ENCODE results near the gene UNC119B.
A peak's percentile ranks its signal among the peaks of the same experiment; 100 is the strongest.

Gene UNC119B

GRCh38 chr12:120680165-120680738 is 30.0 kb upstream of the UNC119B start:
- DNase-seq (ENCODE audit: insufficient read length, low spot score) (no peak), FAIRE-seq (no peak)
- TF ChIP-seq POLR2A (IDR thresholded peaks at IDR 0.05; ENCODE audit: low read depth, low read length) = no peak

- DNase-seq (ENCODE audit: insufficient read length, low spot score) (no peak), FAIRE-seq (no peak)
- TF ChIP-seq POLR2A (IDR thresholded peaks at IDR 0.05; ENCODE audit: low read depth, low read length) = no peak
Observed at GRCh38 chr12:120684523-120684932, 25.7 kb upstream of the UNC119B start.

GRCh38 chr12:120685522-120685921 is 24.7 kb upstream of the UNC119B start:
- no peak for TF ChIP-seq POLR2A (IDR thresholded peaks at IDR 0.05; ENCODE audit: low read depth, low read length)
- DNase-seq (ENCODE audit: insufficient read length, low spot score) (no peak), FAIRE-seq (no peak)

- FAIRE-seq (peak; percentile 75), DNase-seq (ENCODE audit: insufficient read length, low spot score) (peak; percentile 93)
- TF ChIP-seq POLR2A (IDR thresholded peaks at IDR 0.05; ENCODE audit: low read depth, low read length) = peak; percentile 94
Observed at GRCh38 chr12:120686151-120686689, 24.0 kb upstream of the UNC119B start.

- DNase-seq (ENCODE audit: insufficient read length, low spot score) = peak; percentile 95
- TF ChIP-seq POLR2A (IDR thresholded peaks at IDR 0.05; ENCODE audit: low read depth, low read length) = peak; percentile 88
- FAIRE-seq = no peak
Observed at GRCh38 chr12:120686690-120687577, 23.3 kb upstream of the UNC119B start, which contains the start of gene MLEC. Gene MLEC, plus strand, starts transcription at chr12:120687149. Its CDS starts 148 bp downstream, at chr12:120687297.

- DNase-seq (ENCODE audit: insufficient read length, low spot score) = no peak
- FAIRE-seq = no peak
- TF ChIP-seq POLR2A (IDR thresholded peaks at IDR 0.05; ENCODE audit: low read depth, low read length) = no peak
Observed at GRCh38 chr12:120687578-120688289, 22.5 kb upstream of the UNC119B start.

- no peak for DNase-seq (ENCODE audit: insufficient read length, low spot score)
- FAIRE-seq = no peak
- no peak for TF ChIP-seq POLR2A (IDR thresholded peaks at IDR 0.05; ENCODE audit: low read depth, low read length)
Observed at GRCh38 chr12:120688527-120689071, 21.7 kb upstream of the UNC119B start.

- FAIRE-seq (no peak), DNase-seq (ENCODE audit: insufficient read length, low spot score) (no peak)
- no peak for TF ChIP-seq POLR2A (IDR thresholded peaks at IDR 0.05; ENCODE audit: low read depth, low read length)
Observed at GRCh38 chr12:120689397-120690082, 20.7 kb upstream of the UNC119B start.

GRCh38 chr12:120690083-120690450 is 20.2 kb upstream of the UNC119B start:
- no peak for DNase-seq (ENCODE audit: insufficient read length, low spot score)
- FAIRE-seq = no peak
- TF ChIP-seq POLR2A (IDR thresholded peaks at IDR 0.05; ENCODE audit: low read depth, low read length) = no peak

GRCh38 chr12:120690978-120691377 is 19.3 kb upstream of the UNC119B start:
- DNase-seq (ENCODE audit: insufficient read length, low spot score) (no peak), FAIRE-seq (no peak)
- TF ChIP-seq POLR2A (IDR thresholded peaks at IDR 0.05; ENCODE audit: low read depth, low read length) = no peak

- FAIRE-seq = no peak
- TF ChIP-seq POLR2A (IDR thresholded peaks at IDR 0.05; ENCODE audit: low read depth, low read length) = no peak
- no peak for DNase-seq (ENCODE audit: insufficient read length, low spot score)
Observed at GRCh38 chr12:120692524-120693033, 17.7 kb upstream of the UNC119B start.

GRCh38 chr12:120693848-120694247 is 16.4 kb upstream of the UNC119B start:
- TF ChIP-seq POLR2A (IDR thresholded peaks at IDR 0.05; ENCODE audit: low read depth, low read length) = no peak
- FAIRE-seq (no peak), DNase-seq (ENCODE audit: insufficient read length, low spot score) (no peak)

GRCh38 chr12:120696626-120697025 is 13.6 kb upstream of the UNC119B start:
- FAIRE-seq = no peak
- no peak for TF ChIP-seq POLR2A (IDR thresholded peaks at IDR 0.05; ENCODE audit: low read depth, low read length)
- no peak for DNase-seq (ENCODE audit: insufficient read length, low spot score)
